Measurements from ENCODE around the gene RANBP3.

GRCh38 chr19:5914358-5914774 is 63.6 kb downstream of the RANBP3 start:
- TF ChIP-seq POLR2AphosphoS5 (IDR thresholded peaks at IDR 0.05; ENCODE audit: low read depth) = no peak
- TF ChIP-seq CTCF (conservative IDR thresholded peaks at IDR 0.05; ENCODE audit: low read depth in 2 of 2) = no peak
